ENCODE measurements around the gene RELN. TPM values are rescaled to one million over a fixed set of nuclear protein-coding genes. Genes with fewer than 3 reads are reported as not detected.

RELN gene
- total RNA-seq, 1 experiment from 2014 or later = 0.02 TPM

DNA sequence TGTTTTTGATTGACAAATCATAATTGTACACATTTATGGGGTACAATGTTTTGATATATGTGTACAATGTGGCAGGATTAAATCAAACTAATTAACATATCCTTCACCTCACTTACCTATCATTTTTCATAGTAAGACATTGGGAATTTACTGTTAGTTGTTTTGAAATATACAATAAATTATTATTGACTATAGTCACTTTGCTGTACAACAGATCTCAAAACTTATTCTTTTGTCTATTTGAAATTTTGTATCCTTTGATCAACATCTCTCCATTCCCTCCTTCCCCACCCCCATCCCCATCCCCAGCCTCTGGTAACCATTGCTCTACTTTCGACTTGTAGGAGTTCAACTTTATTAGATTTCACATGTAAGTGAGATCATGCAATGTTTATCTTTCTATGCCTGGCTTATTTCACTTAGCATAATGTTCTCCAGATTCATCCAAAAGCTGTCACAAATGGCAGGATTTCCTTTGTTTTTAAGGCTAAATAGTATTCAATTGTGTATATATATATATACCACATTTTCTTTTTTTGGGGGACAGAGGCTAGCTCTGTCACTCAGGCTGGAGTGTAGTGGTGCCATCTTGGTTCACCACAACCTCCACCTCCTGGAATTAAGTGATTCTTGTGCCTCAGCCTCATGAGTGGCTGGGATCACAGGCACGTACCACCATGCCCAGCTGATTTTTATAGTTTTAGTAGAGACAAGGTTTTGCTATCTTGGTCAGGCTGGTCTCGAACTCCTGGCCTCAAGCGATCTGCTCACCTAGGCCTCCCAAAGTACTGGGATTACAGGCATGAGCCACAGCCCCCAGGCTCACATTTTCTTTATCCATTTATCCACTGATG is 520.1 kb downstream of the RELN start:
- Histone ChIP-seq H3K18ac (ENCODE audit: insufficient read length, low read depth, low read length) (no peak overlapping the region), H3K14ac (ENCODE audit: insufficient read depth, low read length) (no peak overlapping the region), H3K9me3 (ENCODE audit: control insufficient read depth, low read depth, low read length) (no peaks in the 10 kb centered on the region), H3K4me2 (ENCODE audit: insufficient read depth, insufficient read length, low read length) (no peak overlapping the region), H4K5ac (ENCODE audit: insufficient read length, low read depth, low read length) (no peak overlapping the region), H3K4ac (ENCODE audit: low read depth, low read length) (no peak overlapping the region), H3K4me1 (ENCODE audit: insufficient read depth, low read length) (no peaks in the 10 kb centered on the region), H3K79me2 (ENCODE audit: insufficient read depth, low read length) (no peaks in the 10 kb centered on the region), H3K27me3 (ENCODE audit: insufficient read depth, low read length) (no peaks in the 10 kb centered on the region), H2BK5ac (ENCODE audit: insufficient read length, low read length) (no peak overlapping the region), H2BK20ac (ENCODE audit: low read depth, low read length, poor library complexity, severe bottlenecking) (no peak overlapping the region), H3K23ac (ENCODE audit: insufficient read length, low read depth, low read length) (no peak overlapping the region), H2AFZ (ENCODE audit: low read length) (no peak overlapping the region), H4K8ac (replicated peaks; ENCODE audit: insufficient read length, low read depth, low read length) (no peak overlapping the region), H2BK12ac (ENCODE audit: insufficient read length, low read depth, low read length) (no peak overlapping the region), H4K91ac (ENCODE audit: insufficient read length, low read depth, low read length) (no peak overlapping the region), H3K23me2 (ENCODE audit: insufficient read length, low read depth, low read length, poor library complexity, severe bottlenecking) (no peaks in the 10 kb centered on the region), H2BK15ac (ENCODE audit: low read depth, low read length) (no peak overlapping the region), H3K9ac (ENCODE audit: extremely low read depth, insufficient read length, low read length) (no peak overlapping the region), H2BK120ac (ENCODE audit: low read depth, low read length, poor library complexity, severe bottlenecking) (no peak overlapping the region), H3K27ac (ENCODE audit: insufficient read length, low read depth, low read length) (no peak overlapping the region), H4K20me1 (ENCODE audit: control insufficient read depth, insufficient read depth, insufficient read length) (no peaks in the 10 kb centered on the region), H2AK5ac (ENCODE audit: insufficient read length, low read length) (no peak overlapping the region), H3K79me1 (ENCODE audit: insufficient read depth, low read depth, low read length, poor library complexity, severe bottlenecking) (no peaks in the 10 kb centered on the region), H3K56ac (ENCODE audit: insufficient read length, low read depth, low read length) (no peak overlapping the region), H3T11ph (ENCODE audit: low read length) (no peak overlapping the region)
- WGBS (ENCODE audit: extremely low coverage, insufficient read length, low lambda C conversion rate) = no CpG with 5 or more reads among the region's 4 CpGs
- Mint-ChIP-seq H3K4me1 (no peaks in the 10 kb centered on the region), H3K9me3 (no peaks in the 10 kb centered on the region), H3K27ac (no peak overlapping the region), H3K36me3 (ENCODE audit: insufficient read depth in 1 of 3, low read depth in 3 of 3) (no peaks in the 10 kb centered on the region), H3K4me3 (no peak overlapping the region), H3K27me3 (ENCODE audit: low read depth) (peaks cover 6% of the 10 kb centered on the region)
- no peak for DNase-seq
- TF ChIP-seq, protein P1, sequence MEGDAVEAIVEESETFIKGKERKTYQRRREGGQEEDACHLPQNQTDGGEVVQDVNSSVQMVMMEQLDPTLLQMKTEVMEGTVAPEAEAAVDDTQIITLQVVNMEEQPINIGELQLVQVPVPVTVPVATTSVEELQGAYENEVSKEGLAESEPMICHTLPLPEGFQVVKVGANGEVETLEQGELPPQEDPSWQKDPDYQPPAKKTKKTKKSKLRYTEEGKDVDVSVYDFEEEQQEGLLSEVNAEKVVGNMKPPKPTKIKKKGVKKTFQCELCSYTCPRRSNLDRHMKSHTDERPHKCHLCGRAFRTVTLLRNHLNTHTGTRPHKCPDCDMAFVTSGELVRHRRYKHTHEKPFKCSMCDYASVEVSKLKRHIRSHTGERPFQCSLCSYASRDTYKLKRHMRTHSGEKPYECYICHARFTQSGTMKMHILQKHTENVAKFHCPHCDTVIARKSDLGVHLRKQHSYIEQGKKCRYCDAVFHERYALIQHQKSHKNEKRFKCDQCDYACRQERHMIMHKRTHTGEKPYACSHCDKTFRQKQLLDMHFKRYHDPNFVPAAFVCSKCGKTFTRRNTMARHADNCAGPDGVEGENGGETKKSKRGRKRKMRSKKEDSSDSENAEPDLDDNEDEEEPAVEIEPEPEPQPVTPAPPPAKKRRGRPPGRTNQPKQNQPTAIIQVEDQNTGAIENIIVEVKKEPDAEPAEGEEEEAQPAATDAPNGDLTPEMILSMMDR (conservative IDR thresholded peaks at IDR 0.05) = no peak

Measured in H9 (cell line).